Measurements from ENCODE around the gene CNPY1.

GRCh38 chr7:155497149-155497901 lies 49.0 kb downstream of the CNPY1 start:
- TF ChIP-seq CTCF (IDR thresholded peaks at IDR 0.05) = no peak
- TF ChIP-seq EZH2 (IDR thresholded peaks at IDR 0.05; ENCODE audit: borderline replicate concordance, insufficient read depth, low read depth, low read length, poor library complexity, severe bottlenecking) = no peak
